Sigmoid colon (tissue), 3 donors: Measurements from ENCODE around the gene KMT5C.

Experiments
- CTCF ChIP-seq, 4 experiments: fragments of 450-650 bp in 3 of 4; fragments of 200-600 bp in 1 of 4; IDR thresholded peaks; one replicate each; pipeline ENCODE4 v1.5.1; 2016 to 2019; ENCODE audit warnings: antibody characterized with exemption in 4 of 4, mild to moderate bottlenecking in 3 of 4, moderate library complexity in 2 of 4
- POLR2A ChIP-seq, 2 donors: fragments of 450-650 bp; IDR thresholded peaks; one replicate each; pipeline ENCODE4 v1.6.1; 2016; ENCODE audit warnings: antibody characterized with exemption in 2 of 2, mild to moderate bottlenecking in 2 of 2, moderate library complexity in 2 of 2

- TF ChIP-seq CTCF (IDR thresholded peaks at IDR 0.05) (no peak), POLR2A (IDR thresholded peaks at IDR 0.05) (no peak)
Observed at GRCh38 chr19:55389386-55390317, 50.0 kb downstream of the KMT5C start.
